Fibroblast of skin of scalp (primary cell): ENCODE results near the gene IFNA6.

Experiments
- DNase-seq: peaks from one replicate; pipeline ENCODE4 v3.0.0-alpha.2; 2013

Gene IFNA6

GRCh38 chr9:21326526-21327139 is 24.1 kb downstream of the IFNA6 start:
- DNase-seq, result peak; percentile 36

GRCh38 chr9:21324047-21324446 is 26.6 kb downstream of the IFNA6 start:
- DNase-seq, result no peak

GRCh38 chr9:21322911-21323461 is 27.7 kb downstream of the IFNA6 start:
- no peak for DNase-seq

DNA sequence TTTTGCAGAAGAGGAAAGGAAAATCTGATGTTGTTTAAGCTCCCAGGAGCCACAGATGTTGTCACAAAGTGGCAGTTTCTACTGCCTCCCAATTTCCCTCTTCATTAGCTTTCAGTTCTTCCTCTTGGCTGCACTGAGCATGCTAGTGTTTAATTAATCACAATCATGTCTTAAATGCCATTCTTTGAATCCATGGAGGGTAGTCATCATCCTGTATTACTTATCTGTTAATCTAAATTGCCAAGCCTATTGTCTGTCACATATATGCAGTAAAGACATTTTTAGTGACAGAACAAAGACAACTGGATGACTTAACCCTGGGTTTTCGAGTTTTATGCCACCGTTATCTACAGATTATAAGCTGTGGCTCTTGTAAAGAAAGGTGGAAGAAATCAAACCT is 30.2 kb downstream of the IFNA6 start:
- no peak for DNase-seq

GRCh38 chr9:21317956-21318923 is 32.4 kb downstream of the IFNA6 start:
- DNase-seq, result peak; percentile 49

- DNase-seq, result no peak
Measured at GRCh38 chr9:21316860-21317259, 33.8 kb downstream of the IFNA6 start.

DNA sequence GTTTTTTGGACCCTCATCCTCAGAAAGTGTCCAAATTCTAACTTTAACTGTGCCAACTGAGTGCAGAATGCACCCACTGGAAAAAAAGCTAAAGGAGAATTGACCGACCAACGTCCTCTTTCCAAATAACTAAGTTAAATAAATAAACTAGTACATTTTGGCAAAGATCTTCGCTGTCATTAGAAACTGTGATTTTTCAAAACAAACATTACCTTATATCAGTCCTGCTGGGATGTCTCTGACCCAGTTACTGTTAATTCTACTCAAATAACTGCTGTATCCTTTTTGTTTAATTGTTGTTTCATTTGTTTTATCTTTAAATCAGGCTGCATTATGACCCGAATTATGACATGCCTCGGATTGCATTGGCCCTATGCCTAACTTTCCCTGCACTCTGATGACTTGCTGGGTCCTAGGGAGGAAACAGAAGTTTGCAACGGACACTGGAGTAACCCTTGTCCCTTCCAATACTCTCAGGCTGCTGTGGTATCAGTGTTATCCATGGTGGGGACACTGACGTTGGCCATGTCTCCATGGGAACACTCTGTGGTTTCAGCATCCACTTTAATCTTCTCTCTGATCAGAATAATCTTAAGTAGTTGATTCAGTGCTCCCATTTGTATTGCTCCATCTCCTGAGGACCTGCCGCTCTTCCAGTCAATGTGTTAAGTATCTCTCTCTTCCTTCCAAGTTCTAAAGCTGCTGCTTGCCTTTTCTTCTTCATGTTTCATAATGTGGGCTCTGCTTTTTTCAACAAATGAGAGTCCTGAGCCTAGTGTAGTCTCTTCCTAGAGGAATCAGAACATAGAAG is 34.5 kb downstream of the IFNA6 start:
- DNase-seq, result no peak

DNA sequence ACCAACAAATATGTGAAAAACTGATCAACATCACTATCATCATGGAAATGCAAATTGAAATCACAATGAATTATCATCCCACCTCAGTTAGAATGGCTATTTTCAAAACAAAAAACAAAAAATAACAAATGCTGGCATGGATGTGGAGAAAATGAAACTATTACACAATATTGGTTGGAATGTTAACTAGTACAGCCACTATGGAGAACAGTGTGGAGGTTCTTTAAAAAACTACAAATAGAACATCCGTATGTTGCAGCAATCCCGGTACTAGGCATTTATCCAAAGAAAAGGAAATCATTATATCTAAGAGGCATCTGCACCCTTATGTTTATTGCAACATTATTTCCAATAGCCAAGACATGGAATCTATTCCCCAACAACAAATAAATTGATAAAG is 36.5 kb downstream of the IFNA6 start:
- DNase-seq, result no peak

DNA sequence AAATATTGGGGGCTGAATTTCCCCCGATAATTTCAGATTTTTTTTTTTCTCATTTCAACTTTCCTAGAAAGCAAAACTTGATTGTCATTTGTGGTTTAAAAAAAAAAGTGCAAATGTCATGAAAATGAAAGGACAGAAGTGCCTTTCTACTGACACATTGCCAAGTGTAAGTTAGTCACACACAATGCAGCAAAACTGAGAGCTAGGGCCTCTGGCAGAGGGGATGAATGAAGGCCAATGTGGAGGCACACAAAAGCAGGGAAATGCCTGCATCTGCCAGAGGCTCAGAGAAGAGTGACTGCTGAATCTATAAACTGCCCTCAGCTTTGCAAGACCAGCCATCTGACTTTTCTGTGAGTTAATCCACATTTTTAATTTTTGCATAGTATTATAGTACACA is 38.8 kb downstream of the IFNA6 start:
- DNase-seq, result peak; percentile 4

- DNase-seq, result no peak
Measured at GRCh38 chr9:21305213-21305612, 45.5 kb downstream of the IFNA6 start, which contains the start of gene IFNA5. Gene IFNA5, minus strand, starts transcription at chr9:21305313. Its CDS starts 57 bp downstream, at chr9:21305256.
